Stimulated activated CD8-positive, alpha-beta memory T cell treated with anti-CD3 and anti-CD28 coated beads, Interleukin-7, amount 100 ng/mL, for 48 hours (primary cell): ENCODE data around the gene CILP.

Experiments used
- DNase-seq, 2 donors: peaks; one replicate each; pipeline ENCODE4 v3.0.0-alpha.2; 2020; ENCODE audit warnings: low read depth in 1 of 2; ENCODE audit errors: extremely low read depth in 1 of 2

CILP gene

GRCh38 chr15:65164139-65164538, 47.1 kb downstream of the CILP start:
- no peak for DNase-seq

GRCh38 chr15:65163041-65163440, 48.2 kb downstream of the CILP start:
- DNase-seq: no peak

GRCh38 chr15:65156692-65157091, 54.6 kb downstream of the CILP start:
- DNase-seq: no peak

GRCh38 chr15:65154720-65155119, 56.6 kb downstream of the CILP start:
- no peak for DNase-seq

- no peak for DNase-seq
These were observed 63.4 kb downstream of the CILP start for GRCh38 chr15:65147902-65148301.

GRCh38 chr15:65146438-65146837, 64.8 kb downstream of the CILP start:
- no peak for DNase-seq
